HG02759 (cell line): ENCODE measurements around the gene MNT.

ENCODE experiments used
- ATAC-seq: cut with Tn5 transposase; IDR thresholded peaks from one replicate; pipeline ENCODE4 v1.9.1; 2021; ENCODE audit warnings: mild to moderate bottlenecking, moderate library complexity; ENCODE audit not compliant: unreplicated experiment

Gene MNT

DNA sequence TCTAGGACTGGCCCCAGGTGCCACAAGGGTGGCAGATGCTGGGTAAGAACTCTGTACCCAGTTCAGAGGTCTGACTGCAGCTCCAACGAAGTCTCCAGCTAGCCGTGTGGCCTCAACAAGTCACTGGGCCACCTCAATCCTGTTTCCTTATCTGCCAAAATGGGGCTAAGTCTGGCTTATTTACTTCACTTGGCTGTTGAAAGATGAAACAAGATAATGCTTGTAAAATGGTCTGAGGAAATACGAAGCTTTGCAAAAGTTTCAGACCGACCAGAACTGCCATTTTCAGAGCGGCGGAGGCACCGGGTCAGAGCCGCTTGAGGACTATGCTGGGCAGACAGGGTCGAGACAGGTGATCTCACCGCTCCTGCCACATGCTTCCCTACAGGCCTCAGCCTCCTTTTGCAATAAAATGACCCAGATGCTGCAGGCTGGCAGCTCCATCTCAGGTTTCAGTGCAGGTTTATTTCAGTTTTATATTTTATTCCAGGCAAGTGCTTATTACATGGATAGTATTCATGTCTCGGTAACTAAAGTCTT lies 17.2 kb downstream of the MNT start:
- ATAC-seq = no peak

DNA sequence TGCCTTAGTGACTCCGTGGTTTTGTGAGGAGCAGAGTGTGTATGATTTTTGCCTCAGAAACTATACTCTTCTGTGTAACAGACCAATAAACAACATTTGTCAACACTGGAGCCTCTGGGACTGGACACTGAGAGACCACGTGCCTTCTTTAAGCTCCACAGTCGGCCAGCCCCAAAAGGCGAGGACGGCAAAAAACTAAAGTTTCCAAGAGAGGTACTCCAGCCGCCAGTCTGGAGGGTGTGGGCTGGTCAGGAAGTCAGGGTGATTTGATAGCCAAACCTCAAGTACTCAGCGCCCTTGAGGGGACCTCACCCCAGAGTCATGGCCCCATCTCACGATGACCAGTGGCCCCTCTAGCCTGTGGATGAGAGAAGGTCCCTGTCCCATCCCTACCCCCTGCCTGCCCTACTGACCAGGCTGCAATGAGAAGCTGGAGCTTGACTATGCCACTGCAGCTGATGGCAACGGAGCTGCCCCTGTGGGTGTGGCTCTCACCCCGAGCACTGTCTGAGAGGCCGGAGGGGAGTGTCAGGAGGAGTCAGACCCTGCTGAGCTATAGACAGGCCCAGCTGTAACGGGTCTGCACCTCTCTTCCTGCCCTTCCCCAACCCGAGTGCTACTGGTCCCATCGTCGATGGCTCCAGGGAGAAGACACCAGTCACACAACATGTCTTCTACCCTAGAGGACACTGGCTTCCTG lies 19.8 kb downstream of the MNT start:
- ATAC-seq = no peak

DNA sequence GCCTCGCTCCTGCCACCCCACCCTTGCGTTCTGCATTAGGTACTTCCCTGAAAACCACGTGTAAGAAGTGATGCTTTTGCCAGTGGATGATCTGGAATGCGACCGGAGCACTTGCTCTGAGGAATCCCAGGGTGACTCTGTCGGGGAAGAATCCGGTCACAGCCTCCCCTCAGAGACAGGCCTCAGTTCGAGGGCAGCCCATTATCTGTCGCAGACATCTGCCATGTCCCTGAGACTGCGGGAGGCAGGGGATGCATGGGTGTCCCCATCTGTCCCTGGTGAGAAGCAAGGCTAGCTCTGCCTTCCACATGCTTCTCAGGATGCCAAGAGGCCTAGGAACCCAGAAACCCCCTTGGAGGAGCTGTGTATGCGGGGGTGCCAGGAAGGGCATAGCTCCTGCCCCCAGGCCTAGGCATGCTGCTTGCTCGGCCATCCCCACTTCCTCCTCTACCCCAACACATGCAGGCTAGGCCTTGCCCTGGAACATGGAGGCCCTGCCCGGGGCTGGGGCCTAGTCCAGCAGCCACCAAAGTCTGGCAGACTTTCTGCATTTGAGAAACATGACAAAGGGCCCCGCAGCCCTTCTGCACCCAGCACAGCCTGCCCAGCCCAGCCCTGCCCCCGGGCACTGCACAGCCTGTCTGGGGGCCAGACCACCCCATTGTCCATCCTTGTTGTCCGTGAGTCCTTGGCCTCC lies 20.5 kb downstream of the MNT start:
- no peak for ATAC-seq

DNA sequence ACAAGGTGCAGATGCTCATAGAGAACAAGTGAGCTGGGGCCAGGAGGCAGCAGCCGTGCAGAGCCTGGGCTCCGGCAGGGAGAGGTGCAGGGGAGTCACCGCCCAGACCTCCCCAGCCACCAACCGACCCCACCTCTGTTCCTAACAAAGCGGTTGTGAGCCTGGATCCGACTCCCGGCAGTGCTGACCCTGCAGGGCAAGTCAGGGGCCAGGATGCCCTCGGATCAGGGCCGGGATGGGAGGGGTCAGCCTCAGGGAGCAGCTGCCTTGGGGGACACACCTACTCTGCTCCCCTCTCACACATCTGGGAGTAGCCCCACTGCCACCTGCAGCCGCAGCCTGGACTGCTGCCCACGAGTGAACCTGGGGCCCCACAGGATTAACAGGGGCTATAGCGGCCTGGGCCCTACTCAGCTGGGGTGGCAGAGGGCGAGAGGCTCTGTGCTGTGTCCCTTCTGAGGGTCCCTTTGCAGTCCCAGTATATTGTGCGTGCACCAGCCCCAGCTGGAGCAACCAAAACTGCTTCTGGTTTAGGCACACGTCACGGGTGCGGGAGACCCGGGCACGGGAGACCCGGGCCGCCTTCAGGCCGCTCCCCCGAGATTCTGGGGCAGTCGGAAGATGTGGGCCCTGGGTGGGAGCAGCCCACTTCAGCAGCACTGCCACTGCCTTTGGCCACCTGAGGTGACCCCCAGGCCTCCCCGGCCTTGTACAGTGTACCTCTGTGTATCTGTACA lies 21.2 kb downstream of the MNT start:
- no peak for ATAC-seq

DNA sequence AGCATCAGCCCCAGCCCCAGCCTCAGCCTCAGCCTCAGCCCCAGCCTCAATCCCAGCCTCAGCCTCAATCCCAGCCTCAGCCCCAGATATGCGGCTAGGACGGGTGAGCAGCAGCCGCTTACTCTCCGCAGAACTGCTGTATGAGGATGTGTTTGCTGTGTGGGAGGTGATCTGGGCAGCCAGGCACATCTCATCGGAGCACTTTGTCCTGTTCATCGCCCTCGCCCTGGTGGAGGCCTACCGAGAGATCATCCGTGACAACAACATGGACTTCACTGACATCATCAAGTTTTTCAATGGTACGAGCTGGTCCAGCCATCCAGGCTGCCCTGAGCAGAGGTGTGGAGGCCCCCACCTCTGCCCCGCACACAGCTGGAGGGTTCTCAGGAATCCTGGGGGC lies 22.0 kb downstream of the MNT start:
- no peak for ATAC-seq

DNA sequence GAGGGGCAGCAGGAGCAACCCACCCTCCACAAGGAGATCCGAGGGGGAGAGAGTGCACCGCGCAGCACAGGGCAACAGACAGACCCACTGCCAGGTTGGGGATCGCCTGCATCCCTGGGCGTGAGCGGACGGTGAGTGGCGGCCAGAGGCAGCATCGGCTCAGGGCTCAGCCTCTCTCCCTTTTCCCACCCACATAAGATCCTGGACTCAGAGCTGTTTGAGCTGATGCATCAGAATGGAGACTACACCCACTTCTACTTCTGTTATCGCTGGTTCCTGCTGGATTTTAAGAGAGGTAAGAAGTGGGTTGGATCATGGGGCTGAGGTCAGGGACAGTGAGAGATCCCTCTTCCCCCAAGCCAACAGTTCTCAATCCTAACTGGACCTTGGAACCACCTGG lies 23.2 kb downstream of the MNT start:
- ATAC-seq = no peak

DNA sequence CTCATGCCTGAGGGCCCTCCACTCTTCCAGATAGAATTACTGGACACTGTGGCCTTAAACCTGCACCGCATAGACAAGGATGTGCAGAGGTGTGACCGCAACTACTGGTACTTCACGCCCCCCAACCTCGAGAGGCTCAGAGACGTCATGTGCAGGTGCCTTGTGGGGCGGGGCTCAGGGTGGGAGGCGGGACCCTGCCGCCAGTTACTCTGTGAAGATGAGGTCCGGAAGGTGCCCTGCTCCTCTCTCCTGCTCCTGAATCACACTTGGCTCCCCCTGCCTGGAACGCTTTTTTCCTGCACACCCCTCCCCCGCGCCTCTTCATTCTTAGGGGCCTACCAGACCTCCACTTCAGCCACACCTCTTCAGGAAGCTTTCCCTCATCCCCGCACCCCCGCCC lies 24.8 kb downstream of the MNT start:
- ATAC-seq = no peak

DNA sequence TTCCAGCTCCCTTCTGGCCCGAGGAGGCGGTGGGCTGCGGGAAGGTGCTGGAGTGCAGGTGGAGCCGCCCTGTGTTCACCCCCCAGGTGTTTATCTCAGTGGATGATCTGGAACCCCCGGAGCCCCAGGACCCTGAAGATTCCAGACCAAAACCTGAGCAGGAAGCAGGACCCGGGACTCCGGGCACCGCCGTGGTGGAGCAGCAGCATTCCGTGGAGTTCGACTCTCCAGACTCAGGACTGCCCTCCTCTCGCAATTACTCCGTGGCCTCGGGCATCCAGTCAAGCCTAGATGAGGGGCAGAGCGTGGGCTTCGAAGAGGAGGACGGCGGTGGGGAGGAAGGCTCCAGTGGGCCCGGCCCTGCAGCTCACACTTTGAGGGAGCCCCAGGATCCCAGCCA lies 25.5 kb downstream of the MNT start:
- no peak for ATAC-seq

DNA sequence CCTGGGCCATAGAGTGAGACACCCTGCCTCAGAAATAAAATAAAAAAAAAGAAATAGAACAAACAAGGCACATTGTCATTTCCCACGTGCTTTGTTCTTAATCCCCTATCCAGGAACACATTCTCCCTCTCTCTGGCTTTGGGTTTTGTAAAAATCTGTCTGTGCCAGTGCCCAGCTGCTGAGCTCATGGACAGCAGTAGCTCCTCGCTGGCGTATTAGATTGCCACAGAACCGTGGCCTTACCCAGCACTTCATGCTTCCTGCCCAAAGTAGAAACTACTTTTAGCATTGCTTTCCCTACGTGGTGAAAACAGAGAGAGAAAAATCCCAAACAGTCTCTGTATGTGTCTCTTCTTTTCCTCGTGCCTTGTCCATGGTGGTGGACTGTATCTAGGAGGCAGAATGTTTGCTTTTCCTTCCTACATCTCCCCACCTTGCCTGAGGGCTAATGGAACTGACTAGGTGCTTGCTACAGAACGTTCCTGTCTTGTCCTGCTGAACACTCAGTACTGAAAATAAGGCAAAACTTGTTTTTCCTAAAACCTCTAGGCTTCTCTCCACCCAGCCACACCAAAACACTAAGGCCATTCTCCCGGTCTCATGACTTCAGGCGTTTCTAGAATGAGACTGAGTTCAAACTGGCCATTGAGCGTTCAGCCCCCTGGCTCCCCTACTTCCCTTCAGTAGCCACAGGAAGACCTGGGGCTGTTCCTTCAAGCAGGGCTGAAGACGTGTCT lies 26.1 kb downstream of the MNT start:
- no peak for ATAC-seq

DNA sequence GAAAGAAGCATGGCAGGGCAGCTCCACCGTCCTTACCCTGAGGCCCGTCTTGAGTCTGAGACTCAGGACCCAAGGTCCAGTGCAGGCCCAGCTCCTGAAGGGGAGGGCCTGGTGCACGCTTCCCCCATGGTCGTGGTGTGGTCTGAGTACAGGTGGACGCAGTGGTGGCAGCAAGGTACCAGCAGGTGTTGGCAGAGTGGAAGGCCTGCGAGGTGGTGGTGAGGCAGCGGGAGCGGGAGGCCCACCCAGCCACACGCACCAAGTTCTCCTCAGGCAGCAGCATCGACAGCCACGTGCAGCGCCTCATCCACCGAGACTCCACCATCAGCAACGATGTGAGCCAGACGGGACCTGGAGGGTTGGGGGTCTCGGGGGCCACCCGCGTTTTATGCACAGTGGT lies 27.7 kb downstream of the MNT start:
- ATAC-seq = no peak

DNA sequence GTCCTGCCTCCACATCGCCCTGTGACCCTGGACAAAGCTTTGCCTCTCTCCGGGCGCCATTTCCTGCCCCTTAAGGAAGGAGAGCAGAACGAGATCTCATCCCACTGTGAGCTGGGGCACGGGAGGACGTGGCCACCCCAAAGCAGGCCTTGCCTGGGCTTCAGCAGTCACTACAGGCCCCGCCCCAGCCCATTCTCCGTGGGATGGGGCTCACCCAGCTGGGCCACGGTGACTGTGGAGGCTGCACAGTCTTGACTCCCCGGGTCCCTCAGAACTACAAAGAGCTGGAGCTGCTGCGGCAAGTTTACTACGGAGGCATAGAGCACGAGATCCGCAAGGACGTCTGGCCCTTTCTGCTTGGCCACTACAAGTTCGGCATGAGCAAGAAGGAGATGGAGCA lies 28.2 kb downstream of the MNT start:
- ATAC-seq = no peak

DNA sequence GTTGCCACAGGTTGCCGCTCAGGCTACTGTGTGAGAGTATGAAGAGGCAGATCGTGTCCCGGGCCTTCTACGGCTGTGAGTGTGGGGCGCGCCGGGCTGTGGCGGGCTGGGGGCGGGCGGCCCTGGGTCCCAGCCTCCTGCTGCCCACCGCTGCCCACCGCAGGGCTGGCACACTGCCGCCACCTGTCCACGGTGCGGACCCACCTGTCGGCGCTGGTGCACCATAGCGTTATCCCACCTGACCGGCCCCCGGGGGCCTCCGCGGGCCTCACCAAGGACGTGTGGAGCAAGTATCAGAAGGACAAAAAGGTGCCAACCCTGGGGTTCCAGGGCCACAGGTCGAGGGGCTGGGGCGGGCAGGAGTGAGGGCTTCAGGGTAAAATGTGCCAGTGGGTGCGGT lies 28.7 kb downstream of the MNT start:
- ATAC-seq = no peak

DNA sequence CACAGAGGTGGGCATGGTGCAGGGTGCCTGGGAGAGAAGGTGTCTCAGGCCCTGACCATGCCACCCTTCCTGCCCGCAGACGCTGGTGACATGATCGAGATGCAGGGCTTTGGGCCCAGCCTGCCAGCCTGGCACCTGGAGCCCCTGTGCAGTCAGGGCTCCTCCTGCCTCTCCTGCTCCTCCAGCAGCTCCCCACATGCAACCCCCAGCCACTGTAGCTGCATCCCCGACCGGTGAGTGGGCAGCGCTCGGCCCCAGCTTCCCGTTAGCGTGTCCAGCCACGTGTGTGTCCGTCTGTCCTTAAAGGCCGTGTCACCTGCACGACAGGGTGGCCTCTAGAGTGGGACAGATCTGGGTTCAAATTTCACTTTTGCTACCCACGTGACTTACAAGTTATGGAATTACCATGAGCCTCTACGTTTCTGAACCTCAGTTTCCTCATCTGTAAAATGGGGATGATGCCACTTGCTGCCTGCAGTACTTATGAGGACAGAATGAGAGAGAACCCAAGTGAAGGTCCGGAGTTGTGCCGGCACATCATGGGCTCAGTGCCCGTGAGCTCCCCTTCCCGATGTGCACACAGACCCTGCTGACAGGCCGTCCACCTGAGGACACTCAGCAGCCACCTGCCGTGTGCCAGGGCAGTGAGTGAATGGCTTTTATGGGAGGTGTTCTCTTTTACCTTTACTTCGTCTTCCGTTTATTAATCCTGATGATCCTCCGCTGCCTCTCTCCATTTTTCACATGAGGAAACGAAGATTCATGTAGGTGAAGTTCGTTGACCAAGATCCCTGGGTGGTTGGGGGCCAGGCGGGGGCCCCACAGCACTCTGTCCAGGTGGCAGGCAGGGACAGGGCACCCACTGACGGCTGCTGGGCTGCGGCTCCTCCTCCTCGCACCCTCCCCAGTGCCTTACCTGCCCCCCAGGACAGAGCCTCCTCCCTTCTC lies 29.4 kb downstream of the MNT start:
- ATAC-seq = no peak

DNA sequence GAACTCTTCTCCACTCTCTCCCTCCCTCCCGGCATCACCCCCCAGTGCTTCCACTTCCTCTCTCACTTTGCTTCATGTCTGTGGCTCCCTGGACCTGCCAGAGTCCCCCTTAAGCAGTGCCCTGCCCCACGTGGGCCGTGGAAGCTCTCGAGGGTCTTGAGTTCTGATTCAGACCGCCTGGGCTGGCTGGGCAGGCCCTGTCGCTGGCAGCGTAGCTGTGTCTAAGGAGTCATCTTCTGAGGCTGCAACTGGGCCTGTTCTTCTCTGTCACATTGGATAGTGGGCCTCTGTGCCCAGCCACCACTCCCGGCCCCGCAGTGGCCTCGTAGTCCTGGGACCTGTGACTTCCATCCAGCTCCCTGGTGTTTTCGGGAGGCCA lies 30.7 kb downstream of the MNT start:
- no peak for ATAC-seq

DNA sequence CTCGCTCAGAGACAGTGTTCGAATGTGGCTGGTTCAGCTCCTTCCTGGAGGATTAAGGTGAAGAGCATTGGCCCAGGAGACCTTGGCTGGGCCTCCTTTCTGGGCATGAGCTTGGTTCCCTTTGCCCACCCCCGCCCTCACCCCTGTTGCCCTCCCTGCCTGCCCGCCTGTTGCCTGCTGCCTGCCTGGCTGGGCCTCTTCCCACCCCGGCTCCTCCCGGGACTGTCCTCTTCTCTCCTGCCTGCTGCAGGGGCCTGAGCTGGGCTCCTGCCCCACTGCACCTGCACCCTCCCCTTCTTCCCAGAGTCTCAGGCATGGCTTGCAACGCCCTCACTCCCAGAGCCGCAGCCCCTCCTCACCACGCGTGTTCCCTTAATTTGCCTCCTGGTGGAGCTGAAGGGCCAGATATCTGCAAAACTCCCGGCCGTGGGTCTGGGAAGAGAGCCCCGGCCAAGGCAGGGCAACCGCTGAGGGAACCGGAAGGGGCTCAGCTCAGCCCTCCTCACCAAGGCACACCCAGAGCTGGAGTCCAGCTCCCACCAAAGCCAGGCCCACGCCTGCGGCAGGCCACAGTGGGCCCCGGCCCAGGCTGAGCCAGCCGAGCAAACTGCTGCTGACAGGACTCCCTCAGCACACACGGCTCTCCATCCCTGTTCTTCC lies 31.2 kb downstream of the MNT start:
- no peak for ATAC-seq

DNA sequence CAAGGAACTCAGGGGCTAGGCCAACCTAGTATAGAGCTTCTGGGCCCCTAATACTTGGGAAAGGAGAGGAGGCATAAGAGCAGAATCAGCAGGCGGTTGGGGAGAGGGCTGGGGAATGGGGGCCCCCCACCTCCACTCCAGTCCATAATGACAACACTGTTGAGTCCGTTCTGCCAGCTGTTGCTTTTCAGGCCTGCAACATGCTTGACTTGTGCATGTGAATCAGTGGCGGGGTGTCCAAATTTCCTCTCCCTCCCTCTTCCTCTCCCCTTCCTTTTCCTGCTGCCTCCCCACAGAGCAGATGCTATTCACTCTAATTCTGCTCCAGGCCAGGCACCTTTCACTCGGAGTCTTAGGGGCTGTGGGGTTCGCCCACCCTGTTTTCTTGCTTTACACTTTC lies 31.8 kb downstream of the MNT start:
- ATAC-seq = no peak

DNA sequence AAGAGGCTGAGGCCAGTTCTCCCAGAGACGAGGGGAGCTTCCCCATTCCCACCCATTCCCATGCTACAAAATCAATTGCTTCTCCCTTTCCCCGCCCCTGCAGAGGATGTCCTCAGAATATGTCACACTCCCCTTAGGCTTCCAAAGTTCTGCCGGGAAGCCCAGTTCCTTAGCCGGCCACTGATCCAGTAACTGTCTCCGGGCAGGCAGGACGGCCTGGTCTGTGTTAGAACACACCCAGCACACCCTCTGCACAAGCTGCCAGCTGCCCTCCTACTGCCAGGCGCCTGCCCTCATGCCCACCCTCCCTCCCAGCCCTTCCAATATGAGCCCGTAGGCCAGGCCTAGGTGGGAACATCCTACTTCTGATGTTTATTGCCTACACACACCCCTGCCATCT lies 32.5 kb downstream of the MNT start:
- ATAC-seq = no peak

DNA sequence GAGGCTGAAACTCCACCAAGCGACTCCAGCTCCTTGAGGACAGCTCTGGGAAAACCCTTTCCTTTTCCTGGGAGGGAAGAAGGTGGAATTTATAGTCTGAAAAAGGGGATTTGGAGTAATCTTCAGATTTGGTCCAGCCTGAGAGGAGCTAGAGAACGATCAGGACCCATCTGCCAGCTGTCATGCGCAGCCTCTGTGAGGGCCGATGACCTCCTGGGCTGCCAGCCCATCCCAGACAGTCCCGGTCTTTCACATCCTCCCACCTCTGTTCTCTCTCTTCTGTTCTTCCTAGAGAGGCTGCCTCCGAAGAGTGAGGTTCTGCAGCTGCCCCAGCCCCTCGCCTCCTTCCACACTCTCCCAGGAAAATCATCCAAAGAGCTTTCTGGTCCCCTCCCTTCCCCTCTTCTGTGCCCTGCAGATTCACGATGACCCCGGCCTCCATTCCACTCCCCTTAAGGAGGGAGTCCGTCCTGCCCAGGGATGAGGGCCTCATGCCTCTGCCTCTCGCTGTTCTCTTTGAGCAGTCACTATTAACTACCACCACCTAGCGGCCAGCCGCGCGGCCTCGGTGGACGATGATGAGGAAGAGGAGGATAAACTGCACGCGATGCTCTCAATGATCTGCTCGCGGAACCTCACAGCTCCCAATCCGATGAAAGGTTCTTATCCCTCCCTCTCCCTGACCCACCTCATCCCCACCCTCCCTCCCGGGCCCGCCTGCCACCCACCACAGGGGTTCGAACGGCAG lies 33.9 kb downstream of the MNT start:
- no peak for ATAC-seq

DNA sequence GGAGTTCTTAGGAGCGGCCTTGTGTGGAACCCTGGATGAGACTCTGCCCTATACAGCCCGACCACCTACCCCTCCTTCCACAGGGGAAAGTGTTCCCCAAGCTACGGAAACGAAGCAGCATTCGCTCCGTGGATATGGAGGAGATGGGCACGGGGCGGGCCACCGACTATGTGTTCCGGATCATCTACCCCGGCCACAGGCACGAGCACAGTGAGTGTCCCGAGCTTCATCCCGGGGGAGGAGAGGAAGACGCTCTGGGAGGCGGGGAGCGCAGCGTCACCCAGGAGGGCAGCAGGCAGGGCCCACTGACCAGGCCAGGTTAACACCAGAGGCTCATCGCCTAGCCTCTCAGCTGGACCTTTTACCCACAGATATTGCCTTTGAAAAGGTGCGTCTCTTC lies 35.7 kb downstream of the MNT start:
- ATAC-seq = no peak
